Natural killer cell (primary cell): ENCODE results near the gene UBE2QL1. TPM values are rescaled to one million over a fixed set of nuclear protein-coding genes. Genes with fewer than 3 reads are reported as not detected.

Source experiments
- ATAC-seq, 3 donors: fragments of 150-1000 bp in 2 of 3; fragments of 200-7000 bp in 1 of 3; cut with Tn5 transposase; 1 replicate in 1 of 3; 2 replicates in 2 of 3; pipeline ENCODE4 v1.10.0; 2021; ENCODE audit warnings: mild to moderate bottlenecking in 2 of 3, moderate library complexity in 2 of 3
- DNase-seq, 2 donors: peaks; one replicate each; pipeline versions ENCODE4 v3.0.0 to v3.0.0-alpha.2; 2013 to 2021; ENCODE audit warnings: mixed read lengths in 1 of 2
- H3K27ac ChIP-seq: one replicate; pipeline ENCODE4 v1.5.1; 2013; ENCODE audit warnings: mild to moderate bottlenecking, low read length
- H3K27me3 ChIP-seq: one replicate; pipeline ENCODE4 v1.6.1; 2013; ENCODE audit warnings: low read length; ENCODE audit not compliant: control insufficient read depth, insufficient read depth
- H3K36me3 ChIP-seq: one replicate; pipeline ENCODE4 v1.6.1; 2013; ENCODE audit warnings: low read length; ENCODE audit not compliant: control insufficient read depth, insufficient read depth
- H3K4me1 ChIP-seq: one replicate; pipeline ENCODE4 v1.6.1; 2013; ENCODE audit warnings: low read length; ENCODE audit not compliant: control insufficient read depth, insufficient read depth
- H3K4me3 ChIP-seq: one replicate; pipeline ENCODE4 v1.5.1; 2013; ENCODE audit warnings: low read length
- H3K9me3 ChIP-seq: one replicate; pipeline ENCODE4 v1.6.1; 2013; ENCODE audit warnings: low read length; ENCODE audit not compliant: control insufficient read depth, insufficient read depth
- H3K27ac Mint-ChIP-seq, 2 donors: one replicate each; pipeline ENCODE4 v1.8.0; 2022; ENCODE audit warnings: mild to moderate bottlenecking in 2 of 2, mixed read lengths in 2 of 2, moderate library complexity in 1 of 2
- H3K27me3 Mint-ChIP-seq, 2 donors: one replicate each; pipeline ENCODE4 v1.8.0; 2022; ENCODE audit warnings: low read depth in 2 of 2, mixed read lengths in 2 of 2
- H3K36me3 Mint-ChIP-seq: one replicate; pipeline ENCODE4 v1.8.0; 2022; ENCODE audit warnings: mixed read lengths
- H3K4me1 Mint-ChIP-seq, 2 donors: one replicate each; pipeline ENCODE4 v1.8.0; 2022; ENCODE audit warnings: mixed read lengths in 2 of 2
- H3K4me3 Mint-ChIP-seq: one replicate; pipeline ENCODE4 v1.8.0; 2022; ENCODE audit warnings: mild to moderate bottlenecking, moderate library complexity, mixed read lengths
- H3K9me3 Mint-ChIP-seq, 2 donors: one replicate each; pipeline ENCODE4 v1.8.0; 2022; ENCODE audit warnings: mixed read lengths in 2 of 2
- CTCF ChIP-seq: fragments of 200-600 bp; IDR thresholded peaks from one replicate; pipeline ENCODE4 v1.8.0; 2022; ENCODE audit warnings: antibody characterized with exemption
- WGBS: methylation state at CpG from one replicate; pipeline ENCODE4 v1.1.7; 2013; ENCODE audit warnings: missing lambda C conversion rate; ENCODE audit not compliant: insufficient coverage; 5-methylcytosine and 5-hydroxymethylcytosine counted together
- intact Hi-C: fragments of 100-400 bp; cut with micrococcal nuclease; formaldehyde crosslinking; loops from one replicate; pipeline ENCODE4 v1.14.2; 2022
- total RNA-seq, 4 donors: library from RNA; stranded (reverse); fragments of 120-200 nt in 1 of 4; gene quantifications; one replicate each; pipeline versions ENCODE4 v1.2.3 to v1.2.4, GENCODE V29; 2013 to 2022

The UBE2QL1 gene
- total RNA-seq, 3 donors from 2014 or later (not counting 1 experiment from before 2014, with no cell fraction given), result not detected

GRCh38 chr5:6501701-6502100, 53.0 kb downstream of the UBE2QL1 start:
- Histone ChIP-seq H3K4me3 (no peak overlapping the region), H3K36me3 (no peaks in the 10 kb centered on the region), H3K27me3 (no peaks in the 10 kb centered on the region), H3K9me3 (peaks cover 3% of the 10 kb centered on the region), H3K27ac (no peak overlapping the region), H3K4me1 (no peaks in the 10 kb centered on the region)
- no peak for DNase-seq
- Mint-ChIP-seq H3K4me3 (no peak overlapping the region), H3K27ac (no peak overlapping the region), H3K4me1 (no peaks in the 10 kb centered on the region), H3K9me3 (peaks cover 0 to 2% of the 10 kb centered on the region in 2 donors), H3K27me3 (peaks cover 13 to 24% of the 10 kb centered on the region in 2 donors), H3K36me3 (no peaks in the 10 kb centered on the region)
- no peak for TF ChIP-seq CTCF
- intact Hi-C loops, result no loop called here
- no peak for ATAC-seq
- 89% methylated on average over 6 of the region's 7 CpGs for whole genome bisulfite sequencing

GRCh38 chr5:6502421-6502820, 53.8 kb downstream of the UBE2QL1 start:
- Mint-ChIP-seq H3K4me1 (no peaks in the 10 kb centered on the region), H3K27me3 (peaks cover 13 to 24% of the 10 kb centered on the region in 2 donors), H3K36me3 (no peaks in the 10 kb centered on the region), H3K9me3 (peaks cover 0 to 2% of the 10 kb centered on the region in 2 donors), H3K4me3 (no peak overlapping the region), H3K27ac (no peak overlapping the region)
- ATAC-seq (no peak), DNase-seq (no peak)
- Histone ChIP-seq H3K27me3 (no peaks in the 10 kb centered on the region), H3K36me3 (no peaks in the 10 kb centered on the region), H3K27ac (no peak overlapping the region), H3K4me1 (no peaks in the 10 kb centered on the region), H3K4me3 (no peak overlapping the region), H3K9me3 (peaks cover 3% of the 10 kb centered on the region)
- 76% methylated on average over 4 of the region's 4 CpGs for WGBS
- TF ChIP-seq CTCF, result no peak
- intact Hi-C loops, result no loop called here

- Mint-ChIP-seq H3K4me1 (no peaks in the 10 kb centered on the region), H3K36me3 (no peaks in the 10 kb centered on the region), H3K4me3 (no peak overlapping the region), H3K27ac (no peak overlapping the region), H3K9me3 (peaks cover 0 to 2% of the 10 kb centered on the region in 2 donors), H3K27me3 (peaks cover 13 to 24% of the 10 kb centered on the region in 2 donors)
- Histone ChIP-seq H3K36me3 (no peaks in the 10 kb centered on the region), H3K27me3 (no peaks in the 10 kb centered on the region), H3K4me1 (no peaks in the 10 kb centered on the region), H3K27ac (no peak overlapping the region), H3K9me3 (peaks cover 3% of the 10 kb centered on the region), H3K4me3 (no peak overlapping the region)
- intact Hi-C loops, result no loop called here
- WGBS, result 84% methylated on average over 4 of the region's 4 CpGs
- DNase-seq, result no peak
- ATAC-seq, result no peak
- TF ChIP-seq CTCF, result no peak
Observed at GRCh38 chr5:6503342-6503741, 54.7 kb downstream of the UBE2QL1 start.

- DNase-seq (no peak), ATAC-seq (no peak)
- no peaks in the 10 kb centered on the region for H3K36me3 ChIP-seq
- H3K27ac Mint-ChIP-seq, result no peak overlapping the region
- H3K27ac ChIP-seq, result no peak overlapping the region
- H3K4me1 Mint-ChIP-seq, result no peaks in the 10 kb centered on the region
- H3K4me1 ChIP-seq, result no peaks in the 10 kb centered on the region
- TF ChIP-seq CTCF, result no peak
- WGBS, result 55% methylated on average over 8 of the region's 8 CpGs
- H3K9me3 Mint-ChIP-seq, result peaks cover 0 to 2% of the 10 kb centered on the region in 2 donors
- no peak overlapping the region for H3K4me3 ChIP-seq
- H3K4me3 Mint-ChIP-seq, result no peak overlapping the region
- peaks cover 13 to 24% of the 10 kb centered on the region in 2 donors for H3K27me3 Mint-ChIP-seq
- no peaks in the 10 kb centered on the region for H3K27me3 ChIP-seq
- intact Hi-C loops, result no loop called here
- H3K9me3 ChIP-seq, result peaks cover 3% of the 10 kb centered on the region
- H3K36me3 Mint-ChIP-seq, result no peaks in the 10 kb centered on the region
Observed at GRCh38 chr5:6504677-6505415, 56.2 kb downstream of the UBE2QL1 start.
